H9 (cell line): Measurements from ENCODE around the gene EXD2. TPM values are rescaled to one million over a fixed set of nuclear protein-coding genes. Genes with fewer than 3 reads are reported as not detected.

Experiments
- DNase-seq: peaks from one replicate; pipeline ENCODE4 v3.0.0-alpha.2; 2017
- H2AFZ ChIP-seq: one replicate; pipeline ENCODE4 v1.6.1; 2013; ENCODE audit warnings: mild to moderate bottlenecking, low read length, control low read depth, moderate library complexity
- H2AK5ac ChIP-seq: 2 replicates; pipeline ENCODE4 v1.6.1; 2013; ENCODE audit warnings: low read length, control low read depth, mixed read lengths; ENCODE audit not compliant: insufficient read length
- H2BK120ac ChIP-seq: one replicate; pipeline ENCODE4 v1.6.1; 2013; ENCODE audit warnings: low read depth, mild to moderate bottlenecking, low read length, control low read depth, inconsistent platforms; ENCODE audit not compliant: poor library complexity, severe bottlenecking
- H2BK12ac ChIP-seq: 2 replicates; pipeline ENCODE4 v1.6.1; 2013; ENCODE audit warnings: low read length, control low read depth, mixed read lengths, low read depth; ENCODE audit not compliant: insufficient read length
- H2BK15ac ChIP-seq: 2 replicates; pipeline ENCODE4 v1.6.1; 2013; ENCODE audit warnings: low read depth, low read length, control low read depth
- H2BK20ac ChIP-seq: one replicate; pipeline ENCODE4 v1.6.1; 2013; ENCODE audit warnings: low read depth, mild to moderate bottlenecking, low read length, control low read depth, inconsistent platforms; ENCODE audit not compliant: poor library complexity, severe bottlenecking
- H2BK5ac ChIP-seq: 2 replicates; pipeline ENCODE4 v1.6.1; 2013; ENCODE audit warnings: low read length, control low read depth, mixed read lengths; ENCODE audit not compliant: insufficient read length
- H3K14ac ChIP-seq: 2 replicates; pipeline ENCODE4 v1.6.1; 2013; ENCODE audit warnings: low read length, control low read depth; ENCODE audit not compliant: insufficient read depth
- H3K18ac ChIP-seq: 2 replicates; pipeline ENCODE4 v1.6.1; 2013; ENCODE audit warnings: low read depth, mild to moderate bottlenecking, mixed read lengths, low read length, control low read depth; ENCODE audit not compliant: insufficient read length
- H3K23ac ChIP-seq: 2 replicates; pipeline ENCODE4 v1.6.1; 2013; ENCODE audit warnings: low read length, control low read depth, mixed read lengths, low read depth; ENCODE audit not compliant: insufficient read length
- H3K23me2 ChIP-seq: 2 replicates; pipeline ENCODE4 v1.6.1; 2013; ENCODE audit warnings: low read depth, mild to moderate bottlenecking, mixed read lengths, low read length, control low read depth; ENCODE audit not compliant: insufficient read length, poor library complexity, severe bottlenecking
- H3K27ac ChIP-seq: 2 replicates; pipeline ENCODE4 v1.5.1; 2013; ENCODE audit warnings: low read length, control low read depth, mixed read lengths, low read depth; ENCODE audit not compliant: insufficient read length
- H3K27me3 ChIP-seq: 2 replicates; pipeline ENCODE4 v1.6.1; 2013; ENCODE audit warnings: low read length, control low read depth, inconsistent platforms; ENCODE audit not compliant: insufficient read depth
- H3K4ac ChIP-seq: 2 replicates; pipeline ENCODE4 v1.6.1; 2013; ENCODE audit warnings: low read depth, mild to moderate bottlenecking, control low read depth, inconsistent platforms, low read length, moderate library complexity
- H3K4me1 ChIP-seq: 2 replicates; pipeline ENCODE4 v1.6.1; 2013; ENCODE audit warnings: low read length, control low read depth, inconsistent platforms; ENCODE audit not compliant: insufficient read depth
- H3K4me2 ChIP-seq: 2 replicates; pipeline ENCODE4 v1.6.1; 2013; ENCODE audit warnings: low read length, control low read depth, mixed read lengths; ENCODE audit not compliant: insufficient read length, insufficient read depth
- H3K56ac ChIP-seq: 2 replicates; pipeline ENCODE4 v1.6.1; 2013; ENCODE audit warnings: low read depth, mild to moderate bottlenecking, mixed read lengths, low read length, control low read depth; ENCODE audit not compliant: insufficient read length
- H3K79me1 ChIP-seq: 2 replicates; pipeline ENCODE4 v1.6.1; 2013; ENCODE audit warnings: low read depth, mild to moderate bottlenecking, moderate library complexity, low read length, control low read depth, inconsistent platforms; ENCODE audit not compliant: insufficient read depth, poor library complexity, severe bottlenecking
- H3K79me2 ChIP-seq: 2 replicates; pipeline ENCODE4 v1.6.1; 2013; ENCODE audit warnings: low read length, control low read depth, inconsistent platforms; ENCODE audit not compliant: insufficient read depth
- H3K9ac ChIP-seq: 2 replicates; pipeline ENCODE4 v1.6.1; 2013; ENCODE audit warnings: low read length, control low read depth, mixed read lengths; ENCODE audit not compliant: insufficient read length; ENCODE audit errors: extremely low read depth
- H3K9me3 ChIP-seq: one replicate; pipeline ENCODE4 v1.6.1; 2013; ENCODE audit warnings: low read depth, low read length, inconsistent platforms; ENCODE audit not compliant: control insufficient read depth
- H3T11ph ChIP-seq: one replicate; pipeline ENCODE4 v1.6.1; 2013; ENCODE audit warnings: mild to moderate bottlenecking, low read length, control low read depth, inconsistent platforms
- H4K20me1 ChIP-seq: one replicate; pipeline ENCODE4 v1.6.1; 2013; ENCODE audit not compliant: control insufficient read depth, insufficient read length, insufficient read depth
- H4K5ac ChIP-seq: 2 replicates; pipeline ENCODE4 v1.6.1; 2013; ENCODE audit warnings: low read depth, mild to moderate bottlenecking, mixed read lengths, low read length, control low read depth; ENCODE audit not compliant: insufficient read length
- H4K8ac ChIP-seq: replicated peaks from 2 replicates; pipeline ENCODE4 v1.6.1; 2013; ENCODE audit warnings: low read length, control low read depth, mixed read lengths, low read depth; ENCODE audit not compliant: insufficient read length
- H4K91ac ChIP-seq: 2 replicates; pipeline ENCODE4 v1.6.1; 2013; ENCODE audit warnings: low read depth, mild to moderate bottlenecking, moderate library complexity, mixed read lengths, low read length, control low read depth; ENCODE audit not compliant: insufficient read length
- H3K27ac Mint-ChIP-seq, 3 experiments: 2 replicates in 2 of 3; 3 replicates in 1 of 3; pipeline ENCODE4 v1.8.0; 2020 to 2021; ENCODE audit warnings: mixed read lengths in 3 of 3, mild to moderate bottlenecking in 1 of 3, moderate library complexity in 1 of 3
- H3K27me3 Mint-ChIP-seq: 2 replicates; pipeline ENCODE4 v1.8.0; 2021; ENCODE audit warnings: low read depth, mild to moderate bottlenecking, moderate library complexity, mixed read lengths
- H3K36me3 Mint-ChIP-seq, 3 experiments: 2 replicates in 2 of 3; 3 replicates in 1 of 3; pipeline ENCODE4 v1.8.0; 2020 to 2021; ENCODE audit warnings: low read depth in 3 of 3, mixed read lengths in 3 of 3; ENCODE audit not compliant: insufficient read depth in 1 of 3
- H3K4me1 Mint-ChIP-seq, 2 experiments: 2 replicates each; pipeline ENCODE4 v1.8.0; 2020; ENCODE audit warnings: mixed read lengths in 2 of 2
- H3K4me3 Mint-ChIP-seq, 2 experiments: 2 replicates in 1 of 2; 3 replicates in 1 of 2; pipeline ENCODE4 v1.8.0; 2020 to 2021; ENCODE audit warnings: mild to moderate bottlenecking in 2 of 2, mixed read lengths in 2 of 2, moderate library complexity in 1 of 2
- H3K9me3 Mint-ChIP-seq, 2 experiments: 2 replicates in 1 of 2; 3 replicates in 1 of 2; pipeline ENCODE4 v1.8.0; 2020; ENCODE audit warnings: mild to moderate bottlenecking in 2 of 2, mixed read lengths in 2 of 2, moderate library complexity in 1 of 2
- CTCF ChIP-seq: fragments of 200-600 bp; sonication (generic); conservative IDR thresholded peaks from 3 replicates; pipeline ENCODE4 v1.8.0; 2021; ENCODE audit warnings: antibody characterized with exemption, mild to moderate bottlenecking
- WGBS: extraction: QIAGEN DNeasy Blood & Tissue Kit; methylation state at CpG from one replicate; pipeline ENCODE4 v1.1.7; 2013; ENCODE audit warnings: missing lambda C conversion rate, low lambda C conversion rate, mixed read lengths; ENCODE audit not compliant: insufficient read length; ENCODE audit errors: extremely low coverage; 5-methylcytosine and 5-hydroxymethylcytosine counted together
- total RNA-seq: library from RNA; stranded (reverse); gene quantifications from 2 replicates; pipeline ENCODE4 v1.2.1, GENCODE V29; 2021

Gene EXD2
- total RNA-seq, 1 experiment from 2014 or later: 19.6 TPM

- no peak overlapping the region for H2BK15ac ChIP-seq
- H3K14ac ChIP-seq: no peak overlapping the region
- Mint-ChIP-seq H3K9me3 (no peaks in the 10 kb centered on the region), H3K4me3 (no peak overlapping the region; a peak in 1 of 5 replicates), H3K4me1 (peaks cover 10 to 19% of the 10 kb centered on the region in 2 experiments), H3K27ac (no peak overlapping the region), H3K27me3 (no peaks in the 10 kb centered on the region), H3K36me3 (peaks cover 0 to 3% (median 0%) of the 10 kb centered on the region in 3 experiments; a peak in 2 of 7 replicates)
- H2AFZ ChIP-seq: no peak overlapping the region
- no peaks in the 10 kb centered on the region for H3K4me1 ChIP-seq
- H4K8ac ChIP-seq: no peak overlapping the region
- no peak for DNase-seq
- H3K4me2 ChIP-seq: no peak overlapping the region
- H2BK120ac ChIP-seq: no peak overlapping the region
- peaks cover 2% of the 10 kb centered on the region; the same call in 1 of the 2 replicates for H3K79me2 ChIP-seq
- H3K4ac ChIP-seq: no peak overlapping the region
- no CpG with 5 or more reads among the region's 5 CpGs for WGBS
- no peaks in the 10 kb centered on the region for H4K20me1 ChIP-seq
- H2BK12ac ChIP-seq: no peak overlapping the region
- no peaks in the 10 kb centered on the region for H3K79me1 ChIP-seq
- no peaks in the 10 kb centered on the region for H3K9me3 ChIP-seq
- H3K23ac ChIP-seq: no peak overlapping the region
- peaks cover 2% of the 10 kb centered on the region for H3K23me2 ChIP-seq
- no peak overlapping the region for H3K18ac ChIP-seq
- no peak overlapping the region for H2AK5ac ChIP-seq
- H2BK5ac ChIP-seq: no peak overlapping the region
- no peak overlapping the region for H3T11ph ChIP-seq
- no peak overlapping the region for H4K5ac ChIP-seq
- H4K91ac ChIP-seq: no peak overlapping the region
- no peak overlapping the region for H3K9ac ChIP-seq
- no peak overlapping the region for H2BK20ac ChIP-seq
- no peaks in the 10 kb centered on the region for H3K27me3 ChIP-seq
- no peak overlapping the region for H3K56ac ChIP-seq
- no peak overlapping the region for H3K27ac ChIP-seq
- no peak for TF ChIP-seq CTCF
Observed at GRCh38 chr14:69193721-69194120, 2.4 kb downstream of the EXD2 start.
